Heart right ventricle (tissue), 16 donors: ENCODE data around the gene FGF12. TPM values are rescaled to one million over a fixed set of nuclear protein-coding genes. Genes with fewer than 3 reads are reported as not detected.

ENCODE experiments used
- ATAC-seq, 8 donors: fragments of 200-7000 bp; cut with Tn5 transposase; one replicate each; pipeline ENCODE4 v1.9.1; 2020; ENCODE audit warnings: mild to moderate bottlenecking in 8 of 8, moderate library complexity in 8 of 8, moderate number of reproducible peaks in 1 of 8
- DNase-seq, 2 donors: peaks; one replicate each; pipeline ENCODE4 v3.0.0-alpha.2; 2020
- H3K27ac ChIP-seq, 10 donors: fragments of 200-600 bp; sonication (generic) in 2 of 10; one replicate each; pipeline versions ENCODE4 v1.5.0 to v1.8.0; 2020 to 2022; ENCODE audit warnings: mild to moderate bottlenecking in 3 of 10
- H3K27me3 ChIP-seq, 7 donors: fragments of 200-600 bp; one replicate each; pipeline ENCODE4 v1.8.0; 2021 to 2022; ENCODE audit warnings: mild to moderate bottlenecking in 2 of 7
- H3K36me3 ChIP-seq, 9 donors: fragments of 200-600 bp; sonication (generic) in 1 of 9; one replicate each; pipeline versions ENCODE4 v1.5.0 to v1.8.0; 2020 to 2022; ENCODE audit warnings: mild to moderate bottlenecking in 2 of 9
- H3K4me1 ChIP-seq, 9 donors: fragments of 200-600 bp; sonication (generic) in 1 of 9; one replicate each; pipeline versions ENCODE4 v1.5.0 to v1.8.0; 2020 to 2022; ENCODE audit warnings: mild to moderate bottlenecking in 4 of 9
- H3K4me3 ChIP-seq, 10 donors: fragments of 200-600 bp; sonication (generic) in 2 of 10; one replicate each; pipeline versions ENCODE4 v1.5.0 to v1.8.0; 2020 to 2022; ENCODE audit warnings: mild to moderate bottlenecking in 7 of 10, moderate library complexity in 2 of 10
- H3K9me3 ChIP-seq, 11 donors: fragments of 200-600 bp in 10 of 11; sonication (generic) in 2 of 11; one replicate each; pipeline versions ENCODE4 v1.5.0 to v1.8.0; 2013 to 2022; ENCODE audit warnings: mild to moderate bottlenecking in 2 of 11, control low read depth in 1 of 11, moderate library complexity in 1 of 11
- WGBS, 2 donors: extraction: QIAGEN DNeasy Blood & Tissue Kit; methylation state at CpG; one replicate each; pipeline ENCODE4 v1.1.7; 2013; ENCODE audit warnings: inconsistent platforms in 1 of 2; 5-methylcytosine and 5-hydroxymethylcytosine counted together
- intact Hi-C, 10 donors: fragments of 100-400 bp; cut with DNase I; formaldehyde crosslinking; loops; one replicate each; pipeline versions ENCODE4 v1.11.1 to v1.14.2; 2022
- polyA plus RNA-seq, 2 donors: library from polyadenylated mRNA; stranded (reverse); fragments of 200-250 nt; gene quantifications; one replicate each; pipeline ENCODE4 v1.2.3, GENCODE V29; 2013
- total RNA-seq, 10 donors: library from RNA; stranded (reverse); fragmentation: NEBNext Ultra II Directional in 3 of 10; extraction: Animal tissue kit (Norgen Biotek cat#: 25700) in 3 of 10; gene quantifications; one replicate each; pipeline versions ENCODE4 v1.2.1 to v1.2.4, GENCODE V29; 2021 to 2023
- TF ChIP-seq, protein P1 (sequence below), 9 donors: fragments of 200-600 bp; sonication (generic) in 2 of 9; IDR thresholded peaks; one replicate each; pipeline versions ENCODE4 v1.5.0 to v1.8.0; 2021 to 2022; ENCODE audit warnings: antibody characterized with exemption in 9 of 9, mild to moderate bottlenecking in 5 of 9, moderate library complexity in 1 of 9
- donor health status: Arrhythmogenic right ventricular cardiomyopathy.
- donor health status: ischemic (EF 13 %, LVEDD 7.1; RV severe dilation, severe dysfunction).
- donor health status: healthy with polysubstance abuse.
- donor health status: DM: no; HTN: yes; CAD: no.
- donor health status: DM: no; HTN: no; CAD: no.
- donor health status: ischemic (EF 25% LVEDD 6.9; RV normal size, moderate dysfunction).
- donor health status: ischemic (EF 25% LVEDD 5.7; RV mildly dilated, moderate dysfunction).
- donor health status: healthy.
- donor health status: DM: yes; HTN: yes; CAD: no.
- donor health status: Ischemic cardiomyopathy.
- donor health status: ischemic (EF 35%, LVEDD 5.7; RV mildly dilated, moderate dysfunction).
- donor health status: nonischemic (EF 11% LVEDD 7.7; RV severe dilation, severe dysfunction).
- donor health status: DM: yes; HTN: yes; CAD: no.
- donor health status: PGD.
- donor health status: ischemic (EF 29% LVEDD 5.4; RV normal size, mild dysfunction).
- donor health status: nonischemic (EF 23%, LVEDD 6.1; RV moderate dilation, normal function).

The FGF12 gene
- total and polyA plus RNA-seq, 12 donors: 26.5 to 504 (median 313) TPM

DNA sequence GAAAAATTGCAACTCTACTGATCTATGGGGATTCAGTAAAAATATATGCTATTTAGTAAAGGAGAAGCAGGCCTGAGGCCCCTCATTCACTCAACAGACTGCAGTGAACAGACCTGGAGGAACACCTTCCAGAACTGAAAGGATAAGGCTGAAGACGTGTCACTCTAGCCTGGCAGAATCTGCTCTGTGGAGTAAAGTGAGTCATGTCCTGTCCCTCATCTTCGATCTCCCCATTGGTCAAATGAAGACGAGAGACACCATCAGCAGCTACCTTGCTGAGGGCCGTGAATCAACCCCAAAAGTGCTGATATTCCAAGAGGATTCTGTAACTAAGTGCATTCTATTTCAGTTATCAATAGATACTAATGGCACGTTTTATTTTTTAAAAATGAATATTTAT, 359.7 kb downstream of the FGF12 start:
- H3K4me1 ChIP-seq: peaks cover 0 to 25% (median 15%) of the 10 kb centered on the region in 9 donors
- 71 to 75% methylated on average over 5 of the region's 5 CpGs for WGBS, 2 donors
- no peak overlapping the region for H3K4me3 ChIP-seq
- no peaks in the 10 kb centered on the region for H3K36me3 ChIP-seq
- H3K27me3 ChIP-seq: no peaks in the 10 kb centered on the region
- DNase-seq: no peak
- H3K27ac ChIP-seq: no peak overlapping the region
- H3K9me3 ChIP-seq: no peaks in the 10 kb centered on the region
- ATAC-seq: no peak
- TF ChIP-seq, protein P1, sequence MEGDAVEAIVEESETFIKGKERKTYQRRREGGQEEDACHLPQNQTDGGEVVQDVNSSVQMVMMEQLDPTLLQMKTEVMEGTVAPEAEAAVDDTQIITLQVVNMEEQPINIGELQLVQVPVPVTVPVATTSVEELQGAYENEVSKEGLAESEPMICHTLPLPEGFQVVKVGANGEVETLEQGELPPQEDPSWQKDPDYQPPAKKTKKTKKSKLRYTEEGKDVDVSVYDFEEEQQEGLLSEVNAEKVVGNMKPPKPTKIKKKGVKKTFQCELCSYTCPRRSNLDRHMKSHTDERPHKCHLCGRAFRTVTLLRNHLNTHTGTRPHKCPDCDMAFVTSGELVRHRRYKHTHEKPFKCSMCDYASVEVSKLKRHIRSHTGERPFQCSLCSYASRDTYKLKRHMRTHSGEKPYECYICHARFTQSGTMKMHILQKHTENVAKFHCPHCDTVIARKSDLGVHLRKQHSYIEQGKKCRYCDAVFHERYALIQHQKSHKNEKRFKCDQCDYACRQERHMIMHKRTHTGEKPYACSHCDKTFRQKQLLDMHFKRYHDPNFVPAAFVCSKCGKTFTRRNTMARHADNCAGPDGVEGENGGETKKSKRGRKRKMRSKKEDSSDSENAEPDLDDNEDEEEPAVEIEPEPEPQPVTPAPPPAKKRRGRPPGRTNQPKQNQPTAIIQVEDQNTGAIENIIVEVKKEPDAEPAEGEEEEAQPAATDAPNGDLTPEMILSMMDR (IDR thresholded peaks at IDR 0.05): no peak
- intact Hi-C loops: no loop called here

DNA sequence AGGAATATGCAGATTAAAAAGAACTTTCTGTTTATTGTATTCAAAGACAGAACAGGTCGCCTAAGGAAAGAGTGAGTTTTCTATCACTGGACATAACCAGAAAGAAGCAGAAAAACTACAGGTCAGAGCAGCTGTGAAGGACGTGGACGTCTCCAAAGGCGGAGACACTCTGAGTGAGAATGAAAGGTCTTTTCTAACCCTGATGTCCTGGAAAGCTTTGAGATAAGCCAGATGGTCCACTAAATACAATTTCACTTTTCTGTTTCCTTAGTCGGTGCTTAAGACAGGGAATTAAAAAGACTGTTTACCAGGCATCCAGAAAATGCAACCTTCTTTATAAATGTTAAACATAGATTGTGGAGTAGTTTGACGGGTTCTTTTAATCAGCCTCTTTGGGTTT, 360.4 kb downstream of the FGF12 start:
- ATAC-seq (peak in 1 of 8 donors; percentile 9), DNase-seq (no peak)
- Histone ChIP-seq H3K27ac (peak overlapping the region in 2 of 10 donors; percentile 8 to 20), H3K9me3 (no peaks in the 10 kb centered on the region), H3K4me1 (peaks cover 0 to 24% (median 15%) of the 10 kb centered on the region in 9 donors), H3K27me3 (no peaks in the 10 kb centered on the region), H3K36me3 (no peaks in the 10 kb centered on the region), H3K4me3 (no peak overlapping the region)
- TF ChIP-seq, protein P1 (IDR thresholded peaks at IDR 0.05): no peak
- intact Hi-C loops: no loop called here
- WGBS, 2 donors: 45 to 50% methylated on average over 6 of the region's 6 CpGs

DNA sequence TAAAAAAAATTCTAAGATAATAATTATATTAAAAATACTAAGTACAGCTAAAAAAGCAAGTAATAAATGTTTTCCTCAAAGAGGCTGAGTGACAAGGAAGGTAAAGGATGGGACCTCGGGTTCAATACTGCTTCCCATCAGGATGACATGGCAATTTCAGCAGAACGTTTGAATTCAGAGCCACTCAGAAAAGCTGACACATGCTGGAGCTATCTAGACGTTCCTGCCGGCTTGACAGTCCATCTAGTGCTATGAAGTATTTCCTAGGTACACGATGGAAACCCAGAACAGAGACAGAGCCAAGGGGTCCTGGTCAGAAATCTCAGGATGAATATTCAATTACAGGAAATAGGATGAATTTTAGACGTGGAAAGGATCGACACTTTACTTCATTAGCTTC, 361.8 kb downstream of the FGF12 start:
- DNase-seq (no peak), ATAC-seq (peak in 5 of 8 donors; percentile 33 to 58 (median 51))
- H3K4me3 ChIP-seq: no peak overlapping the region
- intact Hi-C loops: no loop called here
- peaks cover 0 to 24% (median 15%) of the 10 kb centered on the region in 9 donors for H3K4me1 ChIP-seq
- no peaks in the 10 kb centered on the region for H3K36me3 ChIP-seq
- 37 to 40% methylated on average over 7 of the region's 7 CpGs for WGBS, 2 donors
- no peaks in the 10 kb centered on the region for H3K27me3 ChIP-seq
- H3K27ac ChIP-seq: no peak overlapping the region
- TF ChIP-seq, protein P1 (IDR thresholded peaks at IDR 0.05): no peak
- H3K9me3 ChIP-seq: no peaks in the 10 kb centered on the region

DNA sequence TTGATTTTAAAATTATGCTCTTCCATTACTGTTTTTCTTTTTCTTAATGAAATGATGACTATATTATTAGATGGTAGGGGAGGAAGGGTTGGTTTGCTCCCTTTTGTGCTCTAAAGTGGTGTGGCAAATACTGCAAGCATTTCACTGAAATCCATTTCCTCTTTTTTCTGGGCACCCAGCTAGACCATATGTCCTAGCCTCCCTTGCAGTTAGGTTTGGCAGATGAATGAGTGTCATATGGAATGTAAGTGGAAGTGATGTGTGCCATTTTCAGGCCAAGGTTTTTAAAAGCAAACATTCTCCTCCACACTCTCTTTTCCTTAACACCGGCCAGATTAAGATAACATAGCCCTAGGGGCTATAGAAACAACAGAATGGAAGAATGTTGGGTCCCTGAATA, 363.0 kb downstream of the FGF12 start:
- WGBS, 2 donors: 30 to 42% methylated on average over 1 of the region's 1 CpG
- no peaks in the 10 kb centered on the region for H3K9me3 ChIP-seq
- ATAC-seq: no peak
- H3K4me3 ChIP-seq: no peak overlapping the region
- no peaks in the 10 kb centered on the region for H3K27me3 ChIP-seq
- intact Hi-C loops: no loop called here
- no peak for DNase-seq
- TF ChIP-seq, protein P1 (IDR thresholded peaks at IDR 0.05): no peak
- peaks cover 0 to 24% (median 15%) of the 10 kb centered on the region in 9 donors for H3K4me1 ChIP-seq
- H3K27ac ChIP-seq: no peak overlapping the region
- peaks cover 0 to 12% (median 0%) of the 10 kb centered on the region in 9 donors for H3K36me3 ChIP-seq
